Astrocyte of the hippocampus (primary cell): ENCODE measurements around the gene GUCY1A2.
"Not testable (repeated sequence)": the region's sequence is repeated elsewhere in the genome, so short reads cannot be mapped to it uniquely, and the experiment has no call there.

ENCODE experiments used
- DNase-seq: peaks from one replicate; pipeline ENCODE4 v3.0.0; 2011; ENCODE audit warnings: low read depth, low spot score

Gene GUCY1A2

DNA sequence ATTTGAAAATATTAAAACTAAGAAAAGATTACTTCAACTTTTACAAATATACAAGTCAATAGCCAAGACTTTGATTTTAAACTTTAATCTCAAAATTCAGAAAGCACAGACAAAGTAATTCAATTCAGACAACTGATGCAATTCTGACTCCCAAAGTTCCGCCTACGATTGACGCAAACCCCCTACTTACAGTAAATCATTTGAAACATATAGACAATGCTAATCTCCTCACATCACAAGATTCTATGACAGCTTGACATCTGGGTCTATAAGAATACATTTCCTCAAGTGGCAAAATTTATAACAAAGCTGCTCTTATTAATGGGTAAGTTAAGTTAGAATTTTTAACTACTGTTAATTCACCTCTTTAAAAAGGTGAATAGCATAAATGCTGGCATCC, 75.2 kb downstream of the GUCY1A2 start:
- no peak for DNase-seq

GRCh38 chr11:106939157-106939556, 79.1 kb downstream of the GUCY1A2 start:
- no peak for DNase-seq

DNA sequence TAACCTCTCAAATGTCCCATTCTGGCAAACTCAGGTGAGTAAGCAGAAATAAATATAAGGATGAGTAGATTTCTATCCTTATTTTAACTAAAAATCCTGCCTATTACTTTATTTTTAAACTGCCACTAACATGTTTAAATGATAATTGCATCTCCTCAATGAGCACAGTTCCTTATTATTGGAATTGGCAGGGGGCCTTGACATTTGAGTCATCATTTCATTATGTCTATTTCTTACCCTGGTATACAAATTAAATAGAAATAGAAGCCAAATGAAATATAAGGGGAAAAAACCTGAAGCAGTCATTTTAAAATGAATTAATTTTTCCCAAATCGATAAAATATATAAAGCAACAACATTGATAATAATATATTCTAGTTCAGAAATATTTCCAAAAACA, 81.2 kb downstream of the GUCY1A2 start:
- DNase-seq: no peak

- DNase-seq: no peak
These were observed 93.0 kb downstream of the GUCY1A2 start for GRCh38 chr11:106925245-106925644.

- no peak for DNase-seq
These were observed 97.3 kb downstream of the GUCY1A2 start for GRCh38 chr11:106920899-106921509.

DNA sequence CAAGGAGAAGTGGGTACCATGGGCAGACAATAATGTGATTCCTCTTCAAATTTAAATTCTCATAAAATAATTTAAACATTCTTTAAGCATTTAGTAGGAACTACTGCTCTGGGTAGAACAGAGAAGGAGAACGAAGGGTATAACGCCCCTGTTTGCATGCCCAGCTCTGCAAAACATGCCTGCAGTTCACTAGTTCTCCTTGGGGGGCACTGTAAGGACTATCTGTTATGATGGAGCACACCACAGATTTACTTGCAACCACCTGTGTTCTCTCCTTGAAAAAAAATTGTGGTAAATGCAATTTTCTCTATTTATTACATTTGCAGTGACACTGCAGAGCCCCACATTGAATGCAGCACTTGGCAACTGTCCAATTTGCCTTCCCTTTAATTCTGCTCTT, 100.3 kb downstream of the GUCY1A2 start:
- DNase-seq: no peak

DNA sequence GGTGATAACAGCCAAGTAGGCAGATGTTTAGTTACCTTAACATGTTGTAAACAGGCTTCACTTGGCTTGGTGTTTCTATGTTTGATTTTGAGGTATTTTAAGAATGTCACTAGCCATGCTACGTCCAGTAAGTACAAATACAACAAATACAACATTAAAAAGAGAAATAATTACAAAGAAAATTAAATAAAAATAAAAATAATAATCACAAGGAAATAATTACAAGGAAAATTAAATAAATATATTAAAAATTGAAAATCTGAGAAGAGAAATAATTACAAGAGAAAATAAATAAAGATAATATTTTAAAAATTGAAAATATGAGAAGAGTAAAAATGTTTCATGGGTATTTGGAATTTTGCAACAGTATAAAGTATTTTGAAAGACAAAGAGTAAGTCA, 103.9 kb downstream of the GUCY1A2 start:
- DNase-seq: no peak

- no peak for DNase-seq
These were observed 105.1 kb downstream of the GUCY1A2 start for GRCh38 chr11:106913141-106913540.

DNA sequence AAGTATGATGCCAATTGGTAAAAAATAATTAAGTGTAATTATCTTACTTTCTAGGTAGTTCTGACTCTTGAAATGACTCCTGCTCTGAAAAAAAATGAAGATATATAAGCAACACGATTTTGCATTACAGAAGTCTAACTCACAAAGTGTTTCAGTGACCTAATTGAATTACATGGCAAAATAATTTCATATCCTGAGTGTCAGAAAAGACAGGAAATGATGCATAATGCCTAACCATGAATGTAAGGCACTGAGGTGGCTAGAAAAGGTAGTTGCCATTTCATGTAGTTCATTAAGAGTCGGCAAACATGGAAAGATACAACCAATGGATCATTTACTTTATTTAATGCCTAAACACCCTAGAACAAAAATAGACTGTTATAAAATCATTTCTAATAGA, 113.5 kb downstream of the GUCY1A2 start:
- no peak for DNase-seq

GRCh38 chr11:106889718-106890117, 128.6 kb downstream of the GUCY1A2 start:
- no peak for DNase-seq

DNA sequence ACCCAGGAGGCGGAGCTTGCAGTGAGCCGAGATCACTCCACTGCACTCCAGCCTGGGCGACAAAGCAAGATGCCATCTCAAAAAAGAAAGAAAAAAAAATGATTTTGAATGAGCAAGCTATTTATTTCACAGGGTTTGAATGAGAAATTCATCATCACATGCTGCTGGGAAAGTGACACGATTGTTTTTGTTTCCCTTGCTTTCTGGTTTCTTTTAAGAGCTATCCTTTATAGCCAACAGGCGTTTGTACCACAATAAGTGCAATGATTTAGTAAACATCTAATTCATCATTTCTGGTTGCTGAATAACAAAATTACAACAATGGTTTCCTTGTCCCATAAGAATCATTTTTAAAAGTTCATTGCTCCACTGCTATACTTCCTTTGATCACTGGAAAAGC, 129.9 kb downstream of the GUCY1A2 start:
- DNase-seq: no peak

DNA sequence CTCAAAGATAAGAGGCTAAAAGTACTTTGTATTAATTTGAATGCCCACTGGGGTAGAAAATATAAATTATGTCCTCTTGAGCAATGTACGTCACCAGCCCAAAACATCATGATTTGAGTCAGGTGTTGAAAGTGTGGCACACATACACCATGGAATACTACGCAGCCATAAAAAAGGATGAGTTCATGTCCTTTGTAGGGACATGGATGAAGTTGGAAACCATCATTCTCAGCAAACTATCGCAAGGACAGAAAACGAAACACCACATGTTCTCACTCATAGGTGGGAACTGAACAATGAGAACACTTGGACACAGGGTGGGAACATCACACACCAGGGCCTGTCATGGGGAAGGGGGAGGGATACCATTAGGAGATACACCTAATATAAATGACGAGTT, 134.6 kb downstream of the GUCY1A2 start:
- DNase-seq: not testable (repeated sequence)

DNA sequence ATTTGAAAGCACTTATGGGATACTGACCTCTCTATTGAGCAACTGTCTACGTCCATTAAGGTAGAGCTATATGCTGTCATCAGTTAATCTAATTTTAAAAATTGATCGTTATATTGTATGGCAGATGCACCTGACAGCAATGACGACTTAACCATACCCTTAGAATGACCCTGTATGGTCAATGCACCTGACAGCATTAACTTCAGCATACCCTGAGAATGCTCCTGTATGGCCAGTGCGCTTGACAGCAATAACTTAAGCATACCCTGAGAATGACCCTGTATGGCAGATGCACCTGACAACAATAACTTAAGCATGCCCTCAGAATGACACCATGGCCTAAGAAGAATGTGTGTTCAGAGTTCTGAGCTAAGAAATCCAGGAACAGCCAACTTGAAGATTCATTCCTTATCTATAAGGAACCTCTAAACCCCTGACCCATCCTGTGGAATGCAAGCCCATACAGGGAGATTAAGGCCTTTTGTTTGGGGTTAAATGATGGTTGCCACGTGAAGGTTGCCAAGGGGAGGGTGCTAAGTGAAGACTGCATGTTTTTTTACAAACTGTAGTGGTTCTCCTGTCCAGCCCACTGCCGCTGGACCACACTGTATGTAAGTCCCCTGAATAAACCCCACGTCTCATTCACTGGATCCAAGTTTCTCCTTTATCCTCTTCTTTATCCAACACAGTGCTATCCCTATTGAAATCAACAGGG, 138.3 kb downstream of the GUCY1A2 start:
- DNase-seq: no peak

- DNase-seq: no peak
These were observed 139.2 kb downstream of the GUCY1A2 start for GRCh38 chr11:106879029-106879428.

GRCh38 chr11:106875013-106875412, 143.3 kb downstream of the GUCY1A2 start:
- DNase-seq: peak; percentile 14

GRCh38 chr11:106872246-106872645, 146.0 kb downstream of the GUCY1A2 start:
- DNase-seq: no peak

DNA sequence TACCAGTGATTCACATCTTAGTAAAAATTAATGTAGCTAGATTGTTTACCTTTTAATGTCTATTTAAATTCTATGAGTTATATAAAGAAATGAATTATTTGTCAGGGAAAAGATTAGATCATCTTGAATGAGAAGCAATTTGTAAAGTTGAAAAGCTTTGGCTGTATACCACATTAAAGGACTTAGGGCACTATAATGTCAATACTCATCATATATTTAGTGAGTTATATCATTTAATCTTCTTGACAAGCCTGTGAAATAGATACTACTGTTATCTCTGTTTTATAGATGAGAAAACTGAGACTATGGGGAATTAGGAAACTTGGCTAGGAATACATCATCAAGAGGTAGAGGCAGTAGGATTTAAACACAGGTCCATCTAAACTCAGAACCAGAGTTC, 160.1 kb downstream of the GUCY1A2 start:
- DNase-seq: no peak

DNA sequence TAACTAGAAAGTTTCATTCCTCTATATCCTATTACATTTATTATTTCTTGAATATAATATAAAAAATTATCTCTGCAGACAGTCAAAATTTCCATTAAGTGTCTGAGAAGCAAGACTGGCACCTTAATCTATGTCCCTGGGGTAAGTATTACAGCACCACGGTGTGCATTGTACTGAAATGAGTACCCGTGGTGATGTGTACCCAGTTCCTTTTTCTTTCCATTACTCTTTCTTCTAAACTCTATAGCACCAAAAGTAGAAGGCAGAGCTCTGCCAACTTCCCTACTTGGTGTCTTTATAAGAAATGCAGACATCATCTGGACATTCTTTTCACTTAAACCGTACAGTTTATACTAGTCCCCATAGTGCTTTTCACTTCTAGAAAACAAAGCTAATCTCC, 161.7 kb downstream of the GUCY1A2 start:
- DNase-seq: no peak

DNA sequence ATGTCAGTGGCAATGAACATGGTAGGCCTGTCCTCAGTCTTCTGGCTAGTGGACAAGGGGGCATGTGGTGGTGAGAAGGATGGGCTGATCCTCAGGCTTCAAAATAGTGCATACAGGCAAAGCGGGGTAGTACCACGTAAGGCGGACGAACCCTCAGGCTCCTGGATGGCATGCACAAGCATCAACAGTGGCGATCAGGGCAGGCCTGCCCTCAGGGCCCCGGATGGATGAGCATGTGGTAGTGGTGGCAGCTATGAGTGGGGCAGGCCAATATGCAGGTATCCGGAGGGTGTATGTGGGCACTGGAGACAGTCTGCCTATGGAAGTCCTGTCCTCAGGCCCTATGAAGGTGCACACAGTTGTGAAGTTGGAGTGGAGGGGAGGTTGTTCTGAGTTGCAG, 163.8 kb downstream of the GUCY1A2 start:
- DNase-seq: no peak

- no peak for DNase-seq
These were observed 164.3 kb downstream of the GUCY1A2 start for GRCh38 chr11:106853850-106854401.

GRCh38 chr11:106852779-106853178, 165.5 kb downstream of the GUCY1A2 start:
- no peak for DNase-seq

DNA sequence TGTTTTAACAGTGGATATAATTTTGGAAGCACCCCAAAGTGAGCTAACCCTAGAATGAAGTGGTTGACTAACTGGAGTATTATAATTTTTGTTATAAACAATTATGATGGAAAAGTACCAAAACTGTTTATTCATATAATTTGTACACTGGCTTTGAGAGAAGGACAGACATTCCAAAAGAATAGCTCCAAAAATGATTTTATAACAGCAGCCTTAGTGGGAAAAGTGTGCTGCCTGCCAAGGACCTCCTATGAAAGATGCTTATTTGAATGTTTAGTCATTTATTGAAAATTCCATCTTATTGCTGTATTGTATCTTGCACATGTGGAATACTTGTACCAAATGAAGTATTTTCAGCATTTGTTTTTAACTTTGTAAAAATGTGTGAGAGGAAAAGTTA, 169.8 kb downstream of the GUCY1A2 start:
- DNase-seq: no peak

- DNase-seq: no peak
These were observed 176.1 kb downstream of the GUCY1A2 start for GRCh38 chr11:106842134-106842533.
